GM23338 (cell line): Measurements from ENCODE around the gene PAPPA2. TPM values are rescaled to one million over a fixed set of nuclear protein-coding genes. Genes with fewer than 3 reads are reported as not detected.

Source experiments
- ATAC-seq: fragments of 200-7000 bp; cut with Tn5 transposase; 3 replicates; pipeline ENCODE4 v1.9.1; 2020
- DNase-seq: peaks from one replicate; pipeline ENCODE4 v3.0.0-alpha.2; 2015; ENCODE audit warnings: low spot score
- H2AFZ ChIP-seq: fragments of 200-600 bp; sonication (generic); 2 replicates; pipeline ENCODE4 v1.8.0; 2016; ENCODE audit warnings: antibody characterized with exemption, mild to moderate bottlenecking, moderate library complexity
- H3F3A ChIP-seq: fragments of 200-600 bp; sonication (generic); replicated peaks from 2 replicates; pipeline ENCODE4 v1.8.0; 2017; ENCODE audit warnings: antibody characterized with exemption, mixed run types, low read depth
- H3K27ac ChIP-seq: fragments of 200-600 bp; sonication (generic); 2 replicates; pipeline ENCODE4 v1.6.1; 2016; ENCODE audit warnings: low read depth
- H3K27me3 ChIP-seq: fragments of 200-600 bp; sonication (generic); 2 replicates; pipeline ENCODE4 v1.8.0; 2016; ENCODE audit warnings: mild to moderate bottlenecking, mixed run types, moderate library complexity; ENCODE audit not compliant: insufficient read depth
- H3K36me3 ChIP-seq: fragments of 200-600 bp; sonication (generic); 2 replicates; pipeline ENCODE4 v1.8.0; 2016; ENCODE audit warnings: mild to moderate bottlenecking; ENCODE audit not compliant: insufficient read depth
- H3K4me1 ChIP-seq: fragments of 200-600 bp; sonication (generic); 2 replicates; pipeline ENCODE4 v1.8.0; 2016; ENCODE audit warnings: mild to moderate bottlenecking, moderate library complexity; ENCODE audit not compliant: insufficient read depth
- H3K4me2 ChIP-seq: fragments of 200-600 bp; sonication (generic); 2 replicates; pipeline ENCODE4 v1.7.1; 2017; ENCODE audit warnings: mixed run types
- H3K4me3 ChIP-seq: fragments of 200-600 bp; sonication (generic); 2 replicates; pipeline ENCODE4 v1.6.1; 2016; ENCODE audit warnings: mixed run types
- H3K79me2 ChIP-seq: fragments of 200-600 bp; sonication (generic); replicated peaks from 2 replicates; pipeline ENCODE4 v1.8.0; 2017; ENCODE audit warnings: mild to moderate bottlenecking; ENCODE audit not compliant: insufficient read depth
- H3K9me2 ChIP-seq: fragments of 200-600 bp; sonication (generic); 2 replicates; pipeline ENCODE4 v1.8.0; 2017; ENCODE audit not compliant: insufficient read depth
- H4K20me1 ChIP-seq: fragments of 200-600 bp; sonication (generic); replicated peaks from 2 replicates; pipeline ENCODE4 v1.8.0; 2017; ENCODE audit warnings: mild to moderate bottlenecking; ENCODE audit not compliant: insufficient read depth
- H3K27ac Mint-ChIP-seq: 2 replicates; pipeline ENCODE4 v1.8.0; 2020; ENCODE audit warnings: inconsistent platforms, mild to moderate bottlenecking, moderate library complexity, mixed read lengths
- H3K27me3 Mint-ChIP-seq: 3 replicates; pipeline ENCODE4 v1.8.0; 2022; ENCODE audit warnings: low read depth, mild to moderate bottlenecking, moderate library complexity, mixed read lengths, inconsistent platforms; ENCODE audit not compliant: insufficient read depth, poor library complexity
- H3K36me3 Mint-ChIP-seq: 3 replicates; pipeline ENCODE4 v1.8.0; 2021; ENCODE audit warnings: low read depth, mild to moderate bottlenecking, inconsistent platforms, moderate library complexity, mixed read lengths
- H3K4me1 Mint-ChIP-seq: 3 replicates; pipeline ENCODE4 v1.8.0; 2020; ENCODE audit warnings: mild to moderate bottlenecking, inconsistent platforms, mixed read lengths
- H3K4me3 Mint-ChIP-seq: 3 replicates; pipeline ENCODE4 v1.8.0; 2021; ENCODE audit warnings: moderate library complexity, mild to moderate bottlenecking, inconsistent platforms, mixed read lengths
- H3K9me3 Mint-ChIP-seq: 3 replicates; pipeline ENCODE4 v1.8.0; 2020; ENCODE audit warnings: moderate library complexity, mild to moderate bottlenecking, inconsistent platforms, mixed read lengths
- CREB1 ChIP-seq: fragments of 250-450 bp; sonication (Bioruptor Pico); IDR thresholded peaks from 2 replicates; pipeline ENCODE4 v1.5.0; 2020; ENCODE audit warnings: low read depth, mild to moderate bottlenecking, moderate library complexity
- CTCF ChIP-seq, 2 experiments: fragments of 200-600 bp in 1 of 2; sonication (generic) in 1 of 2; conservative IDR thresholded peaks; 2 replicates each; pipeline versions ENCODE4 v1.5.1 to v1.6.1; 2016 to 2017; ENCODE audit warnings: antibody characterized with exemption in 2 of 2, low read depth in 2 of 2, mild to moderate bottlenecking in 2 of 2, moderate library complexity in 1 of 2
- ETS1 ChIP-seq: IDR thresholded peaks from 2 replicates; pipeline ENCODE4 v1.6.1; 2016; ENCODE audit warnings: antibody characterized with exemption
- EZH2 ChIP-seq: fragments of 200-600 bp; sonication (generic); IDR thresholded peaks from one replicate; pipeline ENCODE4 v1.8.0; 2017; ENCODE audit warnings: antibody characterized with exemption, mild to moderate bottlenecking, low read depth; ENCODE audit not compliant: unreplicated experiment
- EZH2phosphoT487 ChIP-seq: fragments of 200-600 bp; sonication (generic); IDR thresholded peaks from one replicate; pipeline ENCODE4 v1.8.1; 2018; ENCODE audit warnings: antibody characterized with exemption; ENCODE audit not compliant: unreplicated experiment
- JUNB ChIP-seq: IDR thresholded peaks from one replicate; pipeline ENCODE4 v1.6.1; 2016; ENCODE audit warnings: antibody characterized with exemption; ENCODE audit not compliant: unreplicated experiment
- NANOG ChIP-seq: IDR thresholded peaks from 2 replicates; pipeline ENCODE4 v1.6.1; 2016; ENCODE audit warnings: antibody characterized with exemption, borderline replicate concordance
- POLR2AphosphoS5 ChIP-seq: IDR thresholded peaks from 2 replicates; pipeline ENCODE4 v1.6.1; 2016; ENCODE audit warnings: antibody characterized with exemption, low read depth
- REST ChIP-seq: IDR thresholded peaks from one replicate; pipeline ENCODE4 v1.6.1; 2018; ENCODE audit warnings: antibody characterized with exemption; ENCODE audit not compliant: unreplicated experiment
- STAT1 ChIP-seq: IDR thresholded peaks from one replicate; pipeline ENCODE4 v1.6.1; 2016; ENCODE audit warnings: antibody characterized with exemption; ENCODE audit not compliant: unreplicated experiment
- ZNF114 ChIP-seq: fragments of 250-450 bp; sonication (Bioruptor Pico); IDR thresholded peaks from 2 replicates; pipeline ENCODE4 v1.5.0; 2020; ENCODE audit warnings: mild to moderate bottlenecking, moderate library complexity
- ZNF331 ChIP-seq: fragments of 250-450 bp; sonication (Bioruptor Pico); IDR thresholded peaks from 2 replicates; pipeline ENCODE4 v1.5.0; 2020; ENCODE audit warnings: low read depth, mild to moderate bottlenecking, moderate library complexity
- ZNF462 ChIP-seq: fragments of 250-450 bp; sonication (Bioruptor Pico); IDR thresholded peaks from 2 replicates; pipeline ENCODE4 v1.5.0; 2020; ENCODE audit warnings: mild to moderate bottlenecking, moderate library complexity
- polyA plus RNA-seq: library from polyadenylated mRNA; unstranded; fragments of >200 nt; fragmentation: Nextera tagmentation; extraction: Ambion mirVana; gene quantifications from 2 replicates; pipeline ENCODE4 v1.2.1, GENCODE V29; 2016
- total RNA-seq: library from RNA; depleted of rRNA; stranded (reverse); fragments of >200 nt; shearing (Covaris generic); gene quantifications from 2 replicates; pipeline ENCODE4 v1.2.3, GENCODE V29; 2014

PAPPA2 gene
- total and polyA plus RNA-seq, 2 experiments from 2014 or later = 1.4 to 1.7 TPM

GRCh38 chr1:176643536-176643935, 180.6 kb downstream of the PAPPA2 start:
- Mint-ChIP-seq H3K4me3 (no peak overlapping the region), H3K27me3 (no peaks in the 10 kb centered on the region), H3K4me1 (peaks cover 10% of the 10 kb centered on the region), H3K36me3 (no peaks in the 10 kb centered on the region), H3K9me3 (peaks cover under 1% of the 10 kb centered on the region; the same call in 2 of the 3 replicates), H3K27ac (no peak overlapping the region)
- Histone ChIP-seq H3K4me1 (peaks cover 10% of the 10 kb centered on the region), H3K27ac (no peak overlapping the region), H3F3A (no peaks in the 10 kb centered on the region), H3K79me2 (no peaks in the 10 kb centered on the region), H4K20me1 (no peaks in the 10 kb centered on the region), H3K9me2 (0 out of 2 replicates have a peak, but pooled peaks cover 9% of the 10 kb centered on the region), H3K36me3 (no peaks in the 10 kb centered on the region), H3K4me2 (no peak overlapping the region), H3K4me3 (no peak overlapping the region), H3K27me3 (no peaks in the 10 kb centered on the region), H2AFZ (no peak overlapping the region)
- ATAC-seq = no peak
- TF ChIP-seq REST (no peak), POLR2AphosphoS5 (no peak), JUNB (no peak), EZH2phosphoT487 (no peak), CTCF (conservative IDR thresholded peaks at IDR 0.05; ENCODE audit: low read depth in 2 of 2) (no peak), ZNF462 (no peak), ZNF331 (CRISPR knock-in tag) (no peak), NANOG (no peak), ZNF114 (CRISPR knock-in tag) (no peak), ETS1 (no peak), EZH2 (no peak), CREB1 (CRISPR knock-in tag) (no peak), STAT1 (no peak)
- no peak for DNase-seq
